Renal cortex interstitium (tissue), 11 donors: ENCODE data around the gene A1BG. TPM values are rescaled to one million over a fixed set of nuclear protein-coding genes. Genes with fewer than 3 reads are reported as not detected.
A peak's percentile ranks its signal among the peaks of the same experiment; 100 is the strongest.
"Not testable (repeated sequence)": the region's sequence is repeated elsewhere in the genome, so short reads cannot be mapped to it uniquely, and the experiment has no call there.

Source experiments
- DNase-seq, 11 donors: peaks; one replicate each; pipeline ENCODE4 v3.0.0-alpha.2; 2013; ENCODE audit warnings: low read depth in 9 of 11, low spot score in 4 of 11; ENCODE audit errors: extremely low read depth in 1 of 11
- polyA plus RNA-seq, 3 donors: library from polyadenylated mRNA; unstranded; fragments of 120-200 nt; gene quantifications; one replicate each; pipeline ENCODE4 v1.2.1, GENCODE V29; 2013; ENCODE audit not compliant: insufficient read length in 3 of 3

Gene A1BG
- polyA plus RNA-seq, 3 donors, result 0.45 to 2.0 (median 1.5) TPM

GRCh38 chr19:58348080-58348479 is 5.2 kb downstream of the A1BG start:
- not testable (repeated sequence) for DNase-seq

- DNase-seq, result no peak
Measured at GRCh38 chr19:58346961-58347929, 6.0 kb downstream of the A1BG start.

DNA sequence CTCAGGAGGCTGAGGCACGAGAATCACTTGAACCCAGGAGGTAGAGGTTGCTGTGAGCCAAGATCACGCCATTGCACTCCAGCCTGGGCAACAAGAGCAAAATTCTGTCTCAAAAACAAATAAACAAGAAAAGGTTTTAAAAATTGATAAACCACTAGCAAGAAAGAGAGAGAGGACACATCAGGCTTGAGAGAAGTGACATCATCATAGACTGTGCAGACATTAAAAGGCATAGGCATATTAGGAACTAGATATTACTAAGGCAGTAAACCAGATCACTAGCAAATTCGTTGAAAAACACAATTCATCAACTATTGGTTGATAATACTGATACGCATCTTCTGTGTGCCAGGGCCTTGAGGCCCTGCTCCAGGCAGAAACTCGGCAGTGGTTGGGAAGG is 7.7 kb downstream of the A1BG start:
- DNase-seq, result no peak

DNA sequence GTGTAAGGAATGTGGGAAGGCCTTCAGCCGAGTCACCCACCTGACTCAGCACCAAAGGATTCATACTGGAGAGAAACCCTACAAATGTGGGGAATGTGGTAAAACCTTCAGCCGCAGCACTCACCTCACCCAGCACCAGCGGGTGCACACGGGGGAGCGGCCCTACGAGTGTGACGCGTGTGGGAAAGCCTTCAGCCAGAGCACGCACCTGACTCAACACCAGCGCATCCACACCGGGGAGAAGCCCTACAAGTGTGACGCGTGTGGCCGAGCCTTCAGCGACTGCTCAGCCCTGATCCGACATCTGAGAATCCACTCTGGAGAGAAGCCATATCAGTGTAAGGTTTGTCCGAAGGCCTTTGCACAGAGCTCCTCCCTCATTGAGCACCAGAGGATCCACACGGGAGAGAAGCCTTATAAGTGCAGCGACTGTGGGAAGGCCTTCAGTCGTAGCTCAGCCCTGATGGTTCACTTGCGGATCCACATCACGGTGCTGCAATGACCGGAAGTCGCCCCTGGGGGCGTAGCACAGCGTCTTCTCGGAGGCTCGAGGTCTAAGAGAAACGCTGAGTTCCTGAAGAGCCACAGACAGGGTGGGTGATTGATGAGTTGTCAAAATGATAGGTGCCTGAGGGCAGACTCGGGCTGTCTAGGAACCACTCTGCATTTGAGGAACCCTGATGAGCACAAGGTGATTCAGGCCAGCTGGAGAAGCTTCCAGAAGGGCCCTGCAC is 14.3 kb downstream of the A1BG start:
- no peak for DNase-seq

GRCh38 chr19:58338336-58338735 is 15.0 kb downstream of the A1BG start:
- no peak for DNase-seq

GRCh38 chr19:58336820-58337219 is 16.5 kb downstream of the A1BG start:
- DNase-seq, result no peak

GRCh38 chr19:58336216-58336615 is 17.1 kb downstream of the A1BG start:
- DNase-seq, result no peak

- DNase-seq, result no peak
Measured at GRCh38 chr19:58335630-58336029, 17.7 kb downstream of the A1BG start.

DNA sequence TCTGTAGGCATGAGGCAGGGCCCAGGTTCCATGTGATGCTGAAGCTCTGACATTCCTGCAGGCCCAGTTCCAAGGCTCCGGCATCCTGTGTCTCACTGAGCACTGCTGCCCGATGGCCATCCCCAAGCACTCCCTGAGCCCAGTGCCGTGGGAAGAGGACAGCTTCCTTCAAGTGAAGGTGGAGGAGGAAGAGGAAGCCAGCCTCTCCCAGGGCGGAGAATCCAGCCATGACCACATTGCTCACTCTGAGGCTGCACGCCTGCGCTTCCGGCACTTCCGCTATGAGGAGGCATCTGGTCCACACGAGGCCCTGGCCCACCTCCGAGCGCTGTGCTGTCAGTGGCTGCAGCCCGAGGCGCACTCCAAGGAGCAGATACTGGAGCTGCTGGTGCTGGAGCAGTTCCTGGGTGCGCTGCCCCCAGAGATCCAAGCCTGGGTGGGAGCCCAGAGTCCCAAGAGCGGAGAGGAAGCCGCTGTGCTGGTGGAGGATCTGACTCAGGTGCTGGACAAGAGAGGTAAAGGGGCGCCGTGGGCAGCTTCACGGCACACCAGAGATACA is 18.5 kb downstream of the A1BG start:
- no peak for DNase-seq

GRCh38 chr19:58332697-58333096 is 20.6 kb downstream of the A1BG start:
- no peak for DNase-seq

DNA sequence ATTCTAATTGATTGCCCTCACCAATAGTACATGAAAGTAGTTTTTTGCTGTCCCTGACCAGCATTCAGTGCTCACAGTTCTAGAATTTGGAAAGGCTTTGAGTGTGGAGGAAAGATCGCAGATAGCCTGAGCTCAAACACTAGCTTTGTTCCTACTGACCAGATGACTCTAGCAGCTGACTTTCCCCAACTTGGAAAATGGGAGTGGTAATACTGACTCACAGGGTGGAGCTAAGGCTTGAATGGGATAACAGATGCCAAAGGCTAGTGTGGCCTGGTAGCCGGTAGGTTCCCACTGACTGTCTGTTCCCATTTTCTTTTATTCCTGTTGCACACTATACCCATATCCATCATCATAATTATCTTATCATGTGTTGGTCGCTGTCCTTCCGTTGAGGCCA is 22.8 kb downstream of the A1BG start:
- no peak for DNase-seq

- DNase-seq, result no peak
Measured at GRCh38 chr19:58328999-58329398, 24.3 kb downstream of the A1BG start.

DNA sequence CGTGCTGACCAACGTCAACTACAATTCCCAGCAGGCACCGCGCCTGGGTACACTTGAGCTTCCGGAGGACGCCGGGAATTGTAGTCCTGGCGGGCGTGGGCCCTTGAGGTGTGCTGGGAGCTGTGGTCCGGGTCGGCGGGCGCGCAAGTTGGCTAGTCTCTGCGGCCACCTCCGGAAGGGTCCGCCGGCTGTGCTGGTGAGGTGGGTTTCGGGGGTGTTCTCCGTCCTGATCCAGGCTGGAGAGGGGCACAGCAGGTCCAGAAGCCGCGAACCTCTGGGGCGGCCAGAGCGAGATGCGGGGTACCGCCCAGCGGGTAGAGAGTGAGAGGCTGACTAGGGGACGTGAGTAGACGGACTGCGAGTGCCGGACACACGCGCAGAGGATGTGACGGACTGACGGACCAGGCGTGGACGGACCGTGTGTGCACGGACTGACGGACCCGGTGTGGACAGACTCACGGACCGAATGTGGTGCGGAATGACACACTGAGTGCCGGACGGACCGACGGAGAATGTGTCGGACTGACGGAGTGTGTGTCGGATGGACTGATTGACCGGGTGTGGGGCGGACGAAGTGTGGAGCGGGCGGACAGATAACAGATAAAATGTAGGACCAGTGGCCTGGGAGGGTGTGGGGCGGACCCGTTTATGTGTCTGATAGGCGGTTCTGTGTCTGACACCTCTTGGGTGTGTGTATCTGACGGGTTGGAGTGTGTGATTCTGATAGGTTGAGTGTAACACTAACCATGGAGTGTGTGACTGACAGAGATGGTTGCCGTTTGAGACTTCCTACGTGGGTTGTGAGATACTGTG is 26.2 kb downstream of the A1BG start, which contains the start of gene ZSCAN22:
Gene ZSCAN22 (plus strand): TSS at position 81 of the 813 bp plus-strand sequence. CDS start 7,809 bp downstream, outside the sequence.
- peak; percentile 89 to 98 (median 96) for DNase-seq

GRCh38 chr19:58326501-58326913 is 26.8 kb downstream of the A1BG start:
- no peak for DNase-seq

DNA sequence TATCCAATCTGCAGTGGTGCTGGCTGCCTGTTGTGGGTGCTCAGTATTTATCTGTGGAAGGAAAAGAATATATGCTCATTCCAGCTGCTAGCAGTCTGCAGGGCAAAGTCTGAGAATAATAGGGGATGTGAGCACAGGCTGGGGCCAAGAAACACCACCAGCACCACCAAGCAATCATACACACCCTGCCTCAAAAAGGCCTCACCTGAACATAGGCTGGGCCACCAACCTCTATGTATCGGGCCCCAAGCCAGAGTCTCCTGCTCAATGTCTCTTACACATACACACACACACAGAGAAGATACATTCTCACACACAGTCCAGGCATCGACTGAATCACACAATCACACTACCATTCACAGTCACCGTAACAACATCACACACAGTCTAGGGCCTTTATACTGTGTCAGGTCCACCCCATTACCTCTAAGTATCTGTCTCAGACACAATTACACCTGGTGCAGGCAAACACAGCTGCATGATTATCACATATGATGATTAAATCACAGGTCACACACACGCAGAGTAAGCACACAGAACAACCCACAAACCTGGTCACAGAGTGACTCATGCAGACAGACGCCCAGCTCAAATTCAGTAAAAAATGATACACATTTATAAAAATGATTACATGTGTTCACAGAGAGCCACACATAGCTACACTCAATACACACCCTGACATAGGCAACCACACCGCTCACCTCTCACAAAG is 27.8 kb downstream of the A1BG start:
- no peak for DNase-seq

- no peak for DNase-seq
Measured at GRCh38 chr19:58319241-58319640, 34.1 kb downstream of the A1BG start.

DNA sequence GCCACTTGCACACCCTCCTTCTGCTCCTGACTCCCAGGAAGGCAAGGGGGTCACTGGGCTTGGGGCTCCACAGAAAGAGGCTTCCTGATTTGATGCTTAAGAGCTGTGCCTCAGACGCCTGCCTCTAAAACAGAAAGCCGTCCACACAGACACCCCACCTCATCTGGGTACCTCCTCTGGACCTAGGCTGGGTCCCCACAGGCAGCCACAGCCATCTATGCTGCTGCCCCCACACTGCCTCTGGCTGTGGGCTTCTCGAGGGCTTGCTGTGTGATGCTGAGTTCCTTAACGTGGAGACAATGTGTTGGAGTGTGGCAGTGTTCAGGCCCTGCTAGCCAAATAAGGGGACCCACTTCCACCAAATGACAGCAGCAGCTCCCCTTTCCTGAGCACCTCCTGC is 35.0 kb downstream of the A1BG start:
- DNase-seq, result no peak

GRCh38 chr19:58317476-58318072 is 35.7 kb downstream of the A1BG start:
- DNase-seq, result peak in 5 of 11 donors; percentile 23 to 55 (median 42)
